IPS DF 6.9 (cell line): Measurements from ENCODE around the gene NUTM2F.
"Not testable (repeated sequence)": the region's sequence is repeated elsewhere in the genome, so short reads cannot be mapped to it uniquely, and the experiment has no call there.

ENCODE experiments used
- DNase-seq: peaks from one replicate; pipeline ENCODE4 v3.0.0-alpha.2; 2013; ENCODE audit warnings: low read depth, low spot score
- H3K27ac ChIP-seq: one replicate; pipeline ENCODE4 v1.5.1; 2013; ENCODE audit warnings: low read length, control low read depth
- H3K27me3 ChIP-seq: 2 replicates; pipeline ENCODE4 v1.6.1; 2013; ENCODE audit warnings: mild to moderate bottlenecking, low read length; ENCODE audit not compliant: control insufficient read depth, insufficient read depth
- H3K36me3 ChIP-seq: 2 replicates; pipeline ENCODE4 v1.6.1; 2013; ENCODE audit warnings: low read length; ENCODE audit not compliant: control insufficient read depth, insufficient read depth
- H3K4me1 ChIP-seq: 2 replicates; pipeline ENCODE4 v1.6.1; 2013; ENCODE audit warnings: low read length; ENCODE audit not compliant: control insufficient read depth, insufficient read depth
- H3K4me3 ChIP-seq: 2 replicates; pipeline ENCODE4 v1.5.1; 2013; ENCODE audit warnings: mild to moderate bottlenecking, low read length
- H3K9me3 ChIP-seq: 2 replicates; pipeline ENCODE4 v1.6.1; 2013; ENCODE audit warnings: low read length, inconsistent platforms; ENCODE audit not compliant: control insufficient read depth, insufficient read depth
- WGBS: extraction: QIAGEN DNeasy Blood & Tissue Kit; methylation state at CpG from one replicate; pipeline ENCODE4 v1.1.7; 2013; ENCODE audit warnings: mixed read lengths, missing lambda C conversion rate; ENCODE audit not compliant: insufficient read length, insufficient coverage; 5-methylcytosine and 5-hydroxymethylcytosine counted together

NUTM2F gene

GRCh38 chr9:94328544-94328943 lies at the start of gene NUTM2F:
TSS of gene NUTM2F (minus strand) at chr9:94328644. CDS start at chr9:94328623, 21 bp downstream.
- H3K9me3 ChIP-seq, H3K4me1 ChIP-seq, H3K27me3 ChIP-seq, H3K36me3 ChIP-seq, H3K4me3 ChIP-seq, DNase-seq, H3K27ac ChIP-seq: not testable (repeated sequence)
- no CpG with 5 or more reads among the region's 5 CpGs for WGBS

- H3K9me3 ChIP-seq, H3K4me1 ChIP-seq, H3K27me3 ChIP-seq, H3K36me3 ChIP-seq, DNase-seq, H3K27ac ChIP-seq: not testable (repeated sequence)
- WGBS, result no CpG with 5 or more reads among the region's 19 CpGs
- peak overlapping the region; percentile 96; the same call in 1 of the 2 replicates for H3K4me3 ChIP-seq
Observed at GRCh38 chr9:94375197-94375596, 46.8 kb upstream of the NUTM2F start.

- not testable (repeated sequence) for H3K27me3 ChIP-seq, H3K27ac ChIP-seq
- no CpG with 5 or more reads among the region's 106 CpGs for WGBS
Observed at GRCh38 chr9:94374176-94375056, 46.0 kb upstream of the NUTM2F start.

GRCh38 chr9:94373779-94374175 lies 45.3 kb upstream of the NUTM2F start:
- not testable (repeated sequence) for H3K27me3 ChIP-seq, H3K9me3 ChIP-seq, H3K4me1 ChIP-seq, DNase-seq, H3K36me3 ChIP-seq, H3K27ac ChIP-seq
- peak overlapping the region; percentile 20; the same call in 1 of the 2 replicates for H3K4me3 ChIP-seq
- WGBS, result no CpG with 5 or more reads among the region's 11 CpGs

More at GRCh38 chr9:94374176-94375056, 46.0 kb upstream of the NUTM2F start:
- H3K4me3 ChIP-seq, result peak overlapping the region; percentile 96
- peak; percentile 39 for DNase-seq
- not testable (repeated sequence) for H3K9me3 ChIP-seq, H3K36me3 ChIP-seq, H3K4me1 ChIP-seq

- not testable (repeated sequence) for H3K4me3 ChIP-seq, H3K4me1 ChIP-seq, H3K27me3 ChIP-seq, DNase-seq, H3K9me3 ChIP-seq, H3K27ac ChIP-seq, H3K36me3 ChIP-seq
- no CpG with 5 or more reads among the region's 3 CpGs for WGBS
Observed at GRCh38 chr9:94370266-94370665, 41.8 kb upstream of the NUTM2F start.

- H3K27ac ChIP-seq, DNase-seq, H3K36me3 ChIP-seq, H3K4me3 ChIP-seq, H3K27me3 ChIP-seq, H3K4me1 ChIP-seq, H3K9me3 ChIP-seq: not testable (repeated sequence)
- WGBS, result no CpG with 5 or more reads among the region's 2 CpGs
Observed at GRCh38 chr9:94364093-94364614, 35.7 kb upstream of the NUTM2F start.

GRCh38 chr9:94357158-94357557 lies 28.7 kb upstream of the NUTM2F start:
- not testable (repeated sequence) for H3K27ac ChIP-seq, DNase-seq, H3K4me1 ChIP-seq, H3K4me3 ChIP-seq, H3K36me3 ChIP-seq, H3K9me3 ChIP-seq, H3K27me3 ChIP-seq
- no CpG with 5 or more reads among the region's 1 CpG for WGBS

GRCh38 chr9:94351901-94352723 lies 23.7 kb upstream of the NUTM2F start:
- H3K4me1 ChIP-seq, H3K9me3 ChIP-seq, H3K27me3 ChIP-seq, H3K4me3 ChIP-seq, H3K36me3 ChIP-seq, DNase-seq, H3K27ac ChIP-seq: not testable (repeated sequence)
- WGBS, result no CpG with 5 or more reads among the region's 4 CpGs

- DNase-seq, H3K4me1 ChIP-seq, H3K36me3 ChIP-seq, H3K9me3 ChIP-seq, H3K27ac ChIP-seq, H3K27me3 ChIP-seq, H3K4me3 ChIP-seq: not testable (repeated sequence)
- no CpG with 5 or more reads among the region's 3 CpGs for WGBS
Observed at GRCh38 chr9:94348754-94349153, 20.3 kb upstream of the NUTM2F start.

- H3K27ac ChIP-seq, H3K4me3 ChIP-seq, H3K4me1 ChIP-seq, H3K36me3 ChIP-seq, H3K27me3 ChIP-seq, DNase-seq, H3K9me3 ChIP-seq: not testable (repeated sequence)
- no CpG with 5 or more reads among the region's 16 CpGs for WGBS
Observed at GRCh38 chr9:94347451-94347850, 19.0 kb upstream of the NUTM2F start.
